Activated CD4-positive, alpha-beta T cell treated with anti-CD3 and anti-CD28 coated beads, Interleukin-2, amount 50 U/mL, for 48 hours (primary cell): Measurements from ENCODE around the gene LEMD2.

Source experiments
- DNase-seq, 2 experiments: peaks; one replicate each; pipeline ENCODE4 v3.0.0-alpha.2; 2020

LEMD2 gene

DNA sequence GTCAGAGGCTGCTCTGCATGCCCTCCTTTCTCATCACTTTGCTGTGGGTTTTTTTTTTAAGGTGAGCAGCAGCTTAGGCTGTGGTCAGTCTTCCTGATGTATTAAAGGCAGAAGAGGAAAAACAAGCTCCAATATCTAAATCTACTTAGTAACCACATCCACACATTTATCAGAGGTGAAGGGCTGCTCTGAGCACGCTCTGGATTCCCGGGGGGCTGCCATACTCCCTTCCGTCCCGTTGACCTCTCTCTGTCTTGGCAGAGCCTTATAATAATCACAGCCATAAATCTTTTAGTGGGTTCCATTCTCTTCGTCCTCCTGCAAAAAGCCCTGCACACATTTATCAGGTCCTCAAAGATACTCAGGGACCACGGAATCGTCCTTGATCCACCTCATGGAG, 2.7 kb upstream of the LEMD2 start:
- no peak for DNase-seq

DNA sequence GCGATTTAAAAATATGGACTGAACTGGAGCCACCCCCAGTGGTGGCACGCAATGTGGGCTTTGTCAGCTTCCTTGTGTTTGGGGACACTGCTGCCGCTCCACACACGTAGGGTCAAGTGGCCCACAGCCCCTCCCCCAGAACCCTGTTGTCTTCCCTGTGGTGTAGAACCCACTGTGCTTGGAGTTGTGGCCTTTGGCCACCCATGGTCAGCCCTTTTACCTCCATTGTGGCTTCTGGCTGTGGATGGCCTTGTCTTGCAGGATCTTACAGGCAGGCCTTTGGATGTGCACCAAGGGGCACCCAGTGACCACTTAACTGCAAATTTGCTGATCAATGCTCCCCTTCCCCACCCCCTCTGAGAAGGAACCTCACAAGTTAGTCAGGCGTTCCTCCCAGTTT, 2.0 kb upstream of the LEMD2 start:
- DNase-seq: no peak

DNA sequence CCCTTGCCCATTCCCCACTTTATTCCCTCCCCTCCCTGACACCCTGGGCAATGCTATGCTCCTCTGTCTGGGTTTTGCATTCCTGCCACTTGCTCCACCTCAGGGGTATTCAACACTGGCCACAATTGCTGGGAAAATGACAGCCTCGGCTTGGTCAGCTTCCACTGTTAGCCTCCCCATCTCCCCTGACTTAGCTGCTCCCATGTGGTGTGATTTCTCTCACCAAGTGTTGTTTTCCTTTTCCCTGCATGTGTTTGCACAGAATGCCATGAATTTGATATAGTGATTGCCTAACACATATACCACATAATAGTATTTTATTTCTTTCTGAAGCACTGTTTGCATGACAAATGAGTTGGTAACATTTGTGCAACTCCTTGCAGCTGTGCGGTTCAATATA, 1.4 kb upstream of the LEMD2 start:
- DNase-seq: no peak

DNA sequence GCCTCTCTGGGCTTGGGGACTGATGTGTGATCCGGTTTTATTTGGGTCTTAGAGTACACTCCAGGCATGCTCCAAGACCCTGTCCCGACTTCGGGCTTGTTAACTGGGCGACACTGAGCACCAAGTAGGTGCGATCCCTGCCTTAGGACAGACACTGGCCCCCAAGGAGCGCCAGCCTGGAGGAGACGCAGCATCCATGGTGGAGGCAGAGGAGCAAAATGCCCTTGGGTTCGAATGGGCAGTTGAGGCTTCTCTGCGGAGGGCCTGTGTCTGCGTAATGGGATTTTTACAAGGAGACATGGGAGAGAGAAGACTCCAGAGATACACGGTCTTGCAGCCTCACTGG, 593 bp upstream of the LEMD2 start:
- DNase-seq: no peak

- DNase-seq: peak; percentile 61 to 67
These were observed 806 bp downstream of the LEMD2 start for GRCh38 chr6:33787954-33788693.

GRCh38 chr6:33787346-33787953, 1.5 kb downstream of the LEMD2 start:
- DNase-seq: no peak

DNA sequence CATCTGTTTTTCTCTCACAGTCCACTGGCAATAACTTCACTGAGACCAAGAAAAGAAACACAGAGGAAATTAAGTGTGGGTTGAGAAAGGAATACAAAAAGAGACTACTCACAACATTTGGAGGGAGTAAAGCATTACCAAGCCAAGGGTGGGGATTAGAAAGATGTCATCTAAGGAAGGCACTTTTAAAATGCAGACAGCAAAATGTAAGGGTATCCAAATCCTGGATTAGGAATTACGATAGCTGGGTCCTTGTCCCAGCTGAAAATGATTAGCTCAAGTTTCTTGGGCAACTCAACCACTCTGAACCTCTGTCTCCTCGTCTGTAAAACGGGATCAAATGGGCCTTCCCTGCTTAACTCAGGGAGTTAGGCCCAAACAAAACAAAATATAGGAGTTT, 2.2 kb downstream of the LEMD2 start:
- no peak for DNase-seq

- DNase-seq: no peak
These were observed 3.2 kb downstream of the LEMD2 start for GRCh38 chr6:33785778-33786177.

- no peak for DNase-seq
These were observed 4.1 kb downstream of the LEMD2 start for GRCh38 chr6:33784787-33785186.

DNA sequence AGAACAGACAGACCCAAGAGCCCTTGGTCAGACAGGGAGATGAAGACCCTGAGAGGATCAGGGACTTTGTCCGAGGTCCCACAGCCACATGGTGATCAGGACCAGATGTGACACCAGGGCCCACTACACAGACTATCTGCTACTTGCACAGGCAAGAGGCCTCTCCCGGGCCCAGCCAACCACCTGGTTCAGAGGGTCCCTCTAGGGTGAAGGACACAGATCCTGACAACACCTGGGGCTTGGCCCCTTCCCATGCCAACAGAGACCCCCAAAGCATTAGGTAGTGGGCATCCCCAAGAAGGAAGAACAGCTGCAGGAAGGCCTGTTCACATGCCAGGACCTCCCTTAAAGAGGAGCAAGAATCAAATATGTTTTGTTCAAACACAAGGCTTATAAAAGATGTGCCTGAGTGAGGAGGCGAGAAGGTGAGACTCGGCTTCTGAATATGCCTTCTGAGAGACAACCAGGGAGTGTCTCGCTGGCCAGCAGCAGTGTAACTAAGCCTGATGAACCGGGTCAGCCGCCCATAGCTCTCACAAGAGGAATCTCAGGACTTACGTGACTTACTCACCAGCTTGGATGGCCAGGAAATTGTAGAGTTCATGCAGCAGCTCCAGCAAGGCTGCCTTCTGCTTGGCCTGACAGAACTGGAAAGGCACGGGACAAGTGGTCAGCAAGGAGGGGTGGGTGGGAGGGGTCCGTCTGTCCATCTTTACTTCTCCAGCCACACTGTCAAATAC, 5.0 kb downstream of the LEMD2 start:
- DNase-seq: no peak

- DNase-seq: no peak
These were observed 6.4 kb downstream of the LEMD2 start for GRCh38 chr6:33782561-33782960.

GRCh38 chr6:33781131-33781975, 7.6 kb downstream of the LEMD2 start:
- DNase-seq: no peak

DNA sequence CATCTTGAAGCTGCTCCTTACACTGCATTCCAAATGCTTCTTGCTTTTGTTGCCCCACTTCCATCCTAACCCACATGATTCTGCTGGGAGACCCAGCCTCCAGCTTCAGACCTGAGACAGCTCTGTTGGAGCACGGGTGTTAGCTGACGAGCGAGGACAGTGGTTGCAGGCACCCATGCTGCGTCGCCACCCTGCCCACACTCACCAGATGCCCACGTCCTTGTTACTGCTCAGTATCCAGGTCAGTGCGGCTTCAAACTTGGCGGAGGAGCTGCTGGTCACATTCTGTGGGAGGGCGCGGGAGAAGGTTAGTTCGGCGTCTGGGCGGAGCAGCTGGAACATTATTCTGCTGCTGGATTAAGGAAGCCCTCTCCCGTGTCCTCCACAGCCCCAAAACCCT, 9.0 kb downstream of the LEMD2 start:
- no peak for DNase-seq

GRCh38 chr6:33779290-33779689, 9.6 kb downstream of the LEMD2 start:
- DNase-seq: no peak

GRCh38 chr6:33778444-33779121, 10.3 kb downstream of the LEMD2 start:
- no peak for DNase-seq

DNA sequence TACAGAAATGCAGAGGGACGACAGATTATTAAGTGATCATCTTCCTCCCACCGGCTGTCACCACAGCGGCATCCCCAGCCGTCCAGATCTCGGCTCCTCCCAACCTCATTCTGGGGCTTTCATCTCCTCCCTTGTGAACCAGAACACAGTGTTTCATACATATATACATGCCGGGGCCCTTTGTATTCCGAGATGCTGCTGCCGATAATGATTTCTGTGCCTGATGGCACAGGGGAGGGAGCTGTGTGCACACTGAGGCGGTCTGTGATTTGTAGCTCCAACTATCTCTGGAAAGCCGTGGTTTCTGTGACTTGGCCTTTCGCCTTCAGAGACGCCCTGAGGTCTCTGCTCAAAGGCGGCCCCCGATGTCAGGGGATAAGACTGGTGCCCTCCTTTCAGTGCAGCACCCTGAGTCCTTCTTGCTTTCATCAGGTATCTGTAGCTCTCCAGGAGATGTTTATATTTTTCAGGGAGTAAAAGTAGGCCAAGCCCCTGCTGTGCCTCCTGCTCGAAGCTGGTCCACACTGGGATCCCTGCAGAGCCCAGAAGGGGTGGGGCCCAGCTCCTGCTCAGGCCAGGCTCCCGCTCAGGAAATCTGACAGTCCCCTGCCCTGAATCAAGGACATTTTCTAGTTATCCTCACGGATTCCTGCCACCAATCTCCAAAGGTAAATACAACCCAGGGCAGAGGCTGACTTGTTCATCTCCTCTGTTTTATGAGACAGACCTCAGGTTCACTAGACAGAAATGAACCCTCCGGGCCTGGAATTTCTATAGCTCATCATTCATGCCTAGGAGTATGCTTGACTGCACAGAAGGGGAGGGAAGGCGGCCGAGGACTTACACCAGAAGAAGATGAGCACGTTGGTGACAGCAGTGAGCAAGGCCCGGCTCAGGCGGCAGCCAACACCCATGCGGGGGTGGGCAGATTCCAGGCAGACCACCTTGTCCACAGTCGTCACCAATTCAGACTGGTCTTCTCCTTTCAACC, 11.2 kb downstream of the LEMD2 start:
- DNase-seq: no peak

- DNase-seq: no peak
These were observed 12.2 kb downstream of the LEMD2 start for GRCh38 chr6:33776764-33777163.

DNA sequence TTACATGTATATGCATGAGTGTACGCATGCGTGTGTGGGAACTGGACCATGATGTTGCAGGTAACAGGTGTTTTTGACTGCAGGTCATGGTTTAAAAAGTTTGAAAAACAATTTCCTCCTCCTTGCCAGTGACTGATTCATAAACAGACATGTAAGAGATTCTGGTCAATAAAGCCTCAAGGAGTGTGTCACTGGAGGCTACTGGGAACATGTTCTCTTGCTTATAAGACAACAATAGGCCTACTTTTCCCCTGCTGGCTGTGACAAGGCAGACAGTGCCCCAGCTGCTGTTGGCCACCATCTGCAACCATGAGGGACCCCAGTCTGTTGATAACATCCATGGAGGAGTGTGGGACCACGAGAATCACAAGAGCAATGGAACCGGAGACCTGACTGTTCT, 12.7 kb downstream of the LEMD2 start:
- DNase-seq: no peak

GRCh38 chr6:33774774-33775173, 14.2 kb downstream of the LEMD2 start:
- DNase-seq: no peak

GRCh38 chr6:33772902-33773472, 15.9 kb downstream of the LEMD2 start:
- DNase-seq: no peak
